ENCODE measurements around the gene CAP1. TPM values are rescaled to one million over a fixed set of nuclear protein-coding genes. Genes with fewer than 3 reads are reported as not detected.
"Not testable (repeated sequence)": the region's sequence is repeated elsewhere in the genome, so short reads cannot be mapped to it uniquely, and the experiment has no call there.

The CAP1 gene, protein sequence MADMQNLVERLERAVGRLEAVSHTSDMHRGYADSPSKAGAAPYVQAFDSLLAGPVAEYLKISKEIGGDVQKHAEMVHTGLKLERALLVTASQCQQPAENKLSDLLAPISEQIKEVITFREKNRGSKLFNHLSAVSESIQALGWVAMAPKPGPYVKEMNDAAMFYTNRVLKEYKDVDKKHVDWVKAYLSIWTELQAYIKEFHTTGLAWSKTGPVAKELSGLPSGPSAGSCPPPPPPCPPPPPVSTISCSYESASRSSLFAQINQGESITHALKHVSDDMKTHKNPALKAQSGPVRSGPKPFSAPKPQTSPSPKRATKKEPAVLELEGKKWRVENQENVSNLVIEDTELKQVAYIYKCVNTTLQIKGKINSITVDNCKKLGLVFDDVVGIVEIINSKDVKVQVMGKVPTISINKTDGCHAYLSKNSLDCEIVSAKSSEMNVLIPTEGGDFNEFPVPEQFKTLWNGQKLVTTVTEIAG
- 137 TPM for total RNA-seq

DNA sequence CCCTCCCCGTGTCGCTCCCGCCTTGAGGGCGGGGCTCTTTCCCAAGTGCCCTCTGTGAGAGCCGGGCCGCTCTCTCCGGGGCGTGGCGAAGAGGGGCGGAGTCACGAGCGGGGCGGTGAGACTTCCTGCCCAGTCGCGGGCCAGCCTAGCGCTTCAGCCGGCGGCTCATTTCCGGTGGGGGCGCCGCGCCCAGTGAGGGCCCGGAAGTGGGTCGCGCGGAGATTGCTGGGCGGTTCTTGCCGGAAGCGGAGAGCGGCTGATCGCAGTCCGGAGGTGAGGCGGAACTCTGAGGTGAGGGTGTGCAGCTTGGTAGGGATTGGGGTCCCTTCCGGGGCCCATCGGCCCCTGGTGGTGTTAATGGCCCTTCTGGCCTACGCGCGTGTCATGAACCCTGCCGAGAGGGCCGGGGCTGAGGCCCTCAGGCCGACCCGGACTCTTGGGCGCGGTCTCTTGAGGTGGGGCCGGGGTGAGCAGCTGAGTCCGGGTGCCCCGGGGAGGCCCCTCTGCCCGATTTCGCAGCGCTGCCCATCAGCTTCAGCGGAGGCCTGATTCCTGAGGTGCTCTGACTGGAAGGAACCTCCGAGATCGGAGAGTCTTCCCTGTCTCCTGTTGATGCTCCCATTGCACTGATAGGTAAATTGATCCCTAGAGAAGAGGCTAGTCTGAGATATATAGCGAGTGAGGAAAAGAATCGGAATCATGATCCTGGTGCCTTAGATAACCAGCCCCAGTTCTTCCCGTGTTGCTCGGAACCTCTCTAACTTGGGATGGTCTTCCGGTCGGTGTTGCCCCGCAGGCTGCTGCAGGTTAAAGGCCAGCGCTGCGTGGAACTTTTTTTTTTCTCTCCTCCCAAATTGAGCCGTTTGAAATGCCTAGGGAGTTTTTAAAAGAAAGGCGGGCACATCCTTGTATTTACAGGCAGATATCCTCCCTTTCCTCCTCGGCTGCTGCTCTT, at the start of gene CAP1:
Gene CAP1, plus strand, starts transcription at position 219 of the 955 bp plus-strand sequence. CDS start 18,618 bp downstream, outside the sequence.
- peak; percentile 98 to 99 (median 99) for DNase-seq (ENCODE audit: low read depth in 2 of 3, low spot score in 2 of 3)

DNA sequence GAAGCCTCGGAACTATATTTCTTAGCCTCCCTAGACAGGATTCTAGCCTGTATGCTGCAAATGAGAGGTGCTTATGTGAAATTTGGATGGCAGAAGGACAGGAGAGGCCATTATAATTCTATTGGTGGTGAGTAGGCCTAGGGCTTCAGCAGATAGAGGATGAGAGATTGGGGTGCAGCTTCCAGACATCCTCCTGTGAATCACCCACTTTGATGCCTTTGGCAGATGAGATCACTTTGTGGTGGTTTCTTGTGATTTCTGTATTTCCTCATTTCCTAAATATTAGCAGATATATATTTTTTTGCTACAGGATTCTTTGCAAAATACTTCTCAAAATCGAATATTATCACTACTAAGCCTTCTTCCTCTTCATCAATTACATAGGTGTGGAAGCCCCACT, 48.3 kb upstream of the CAP1 start:
- no peak for DNase-seq (ENCODE audit: low read depth in 2 of 3, low spot score in 2 of 3)

DNA sequence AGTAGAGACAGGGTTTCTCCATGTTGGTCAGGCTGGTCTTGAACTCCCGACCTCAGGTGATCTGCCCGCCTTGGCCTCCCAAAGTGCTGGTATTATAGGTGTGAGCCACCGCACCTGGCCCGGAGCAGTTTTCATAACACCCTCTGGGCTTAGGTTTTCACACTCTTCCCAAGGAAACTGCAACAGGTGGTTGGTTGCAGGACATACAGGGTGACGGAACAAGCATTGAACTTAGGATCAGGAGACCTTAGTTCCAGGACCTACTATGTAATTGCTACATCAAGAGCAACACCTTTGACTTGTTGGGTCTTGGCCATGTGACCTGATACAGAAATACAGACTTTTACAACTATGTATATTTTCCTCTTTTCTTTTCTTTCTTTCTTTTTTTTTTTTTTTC, 47.6 kb upstream of the CAP1 start:
- DNase-seq (ENCODE audit: low read depth in 2 of 3, low spot score in 2 of 3): no peak

DNA sequence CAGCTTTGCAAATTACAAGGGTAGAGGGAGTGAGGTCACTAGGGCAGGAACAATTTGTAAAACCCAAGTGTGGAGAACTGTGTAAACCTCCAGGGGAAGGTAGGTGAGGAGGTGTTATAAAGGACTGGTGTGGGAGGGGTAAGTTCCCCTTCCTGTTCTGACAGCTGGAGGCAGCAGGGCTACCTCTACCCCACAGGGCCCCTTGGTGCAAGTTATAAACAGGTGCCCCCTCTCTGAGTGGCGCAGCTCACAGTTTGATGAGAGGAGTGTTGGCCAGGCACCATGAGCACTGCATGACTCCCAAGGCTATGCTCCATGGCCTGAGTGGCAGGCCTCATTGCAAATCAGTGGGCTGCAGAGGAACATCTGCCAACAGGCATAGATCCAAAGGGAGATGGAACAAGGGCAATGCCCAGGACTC, 44.5 kb upstream of the CAP1 start:
- peak in 1 of 3 donors; percentile 28 for DNase-seq (ENCODE audit: low read depth in 2 of 3, low spot score in 2 of 3)

DNA sequence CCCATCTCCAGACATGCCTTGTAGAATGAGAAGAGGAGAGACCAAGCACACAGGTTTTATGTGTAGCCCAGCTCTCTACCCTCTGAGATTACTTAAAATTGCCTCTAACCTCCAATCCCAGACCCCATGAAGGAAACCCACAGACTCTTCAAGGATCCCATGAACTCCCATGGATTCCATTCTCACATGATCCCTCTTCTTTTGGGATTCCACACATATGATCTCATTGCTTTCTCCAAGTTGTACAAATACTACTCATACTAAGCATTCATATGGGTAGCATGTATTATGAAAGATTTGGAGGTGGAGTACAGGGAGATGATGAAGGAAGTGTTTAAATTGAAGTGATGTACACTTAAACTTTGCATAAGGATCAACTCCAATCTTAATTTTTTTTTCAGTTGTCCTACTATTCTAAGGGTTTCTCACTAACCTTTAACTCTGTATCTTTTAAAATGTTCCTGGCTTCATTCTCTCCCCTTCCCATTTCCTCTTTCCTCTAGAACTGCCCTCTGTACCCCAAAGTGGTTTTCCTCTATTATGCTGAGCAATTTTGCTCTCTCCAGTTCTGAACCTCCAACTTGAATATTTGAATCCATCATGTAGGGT, 44.0 kb upstream of the CAP1 start:
- no peak for DNase-seq (ENCODE audit: low read depth in 2 of 3, low spot score in 2 of 3)

DNA sequence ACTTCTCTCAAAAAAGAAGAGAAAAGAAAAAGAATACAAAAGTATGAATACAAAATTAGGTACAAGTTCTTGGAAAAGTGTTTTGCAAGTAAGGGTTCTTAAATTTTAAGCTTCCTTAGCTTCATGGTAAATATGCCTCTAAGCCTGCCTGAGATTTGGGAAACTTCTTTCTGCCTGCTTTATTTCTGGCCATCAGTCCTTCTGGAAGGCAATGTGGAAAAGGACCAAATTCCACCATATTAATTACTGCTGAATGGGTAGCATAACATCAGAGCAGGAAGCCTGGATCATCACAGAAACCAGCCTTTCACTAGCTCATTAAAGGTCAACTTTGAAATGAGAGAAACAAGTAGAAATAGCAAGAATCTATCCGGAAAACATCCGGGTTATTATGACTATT, 39.1 kb upstream of the CAP1 start:
- DNase-seq (ENCODE audit: low read depth in 2 of 3, low spot score in 2 of 3): no peak

DNA sequence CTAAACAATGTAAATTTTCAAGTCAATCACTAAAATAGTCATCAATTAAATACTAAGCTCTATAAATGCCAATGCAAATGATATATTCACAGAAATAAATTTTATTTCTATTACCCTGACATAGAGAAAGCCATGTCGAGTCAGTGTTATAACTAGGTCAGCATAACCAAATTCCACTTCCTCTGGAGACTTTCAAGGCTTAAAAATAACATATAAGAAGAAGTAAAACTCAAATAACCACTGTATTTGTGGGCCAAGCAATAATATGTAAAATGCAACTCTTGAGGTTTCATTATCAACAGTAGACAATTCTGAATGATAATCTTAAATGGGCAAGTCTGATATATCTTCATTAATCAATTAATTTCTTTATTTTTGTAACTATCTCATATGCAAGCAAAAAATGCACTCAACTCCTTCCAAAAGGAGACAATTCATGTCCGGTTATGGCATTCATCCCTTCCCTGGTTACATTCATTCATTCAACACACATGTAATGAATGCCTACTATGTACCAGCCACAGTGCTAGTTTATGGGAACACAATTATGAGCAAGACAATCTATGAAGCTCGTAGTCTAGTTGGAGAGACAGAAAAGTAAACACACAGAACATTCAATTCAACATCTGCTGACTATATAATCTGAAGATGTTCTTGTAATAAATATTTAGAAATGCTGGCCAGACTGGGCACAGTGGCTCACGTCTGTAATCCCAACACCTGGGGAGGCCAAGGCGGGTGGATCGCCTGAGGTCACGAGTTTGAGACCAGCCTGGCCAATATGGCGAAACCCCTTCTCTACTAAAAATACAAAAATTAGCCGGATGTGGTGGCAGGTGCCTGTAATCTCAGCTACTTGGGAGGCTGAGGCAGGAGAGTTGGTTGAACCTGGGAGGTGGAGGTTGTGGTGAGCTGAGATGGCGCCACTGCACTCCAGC, 37.1 kb upstream of the CAP1 start:
- DNase-seq (ENCODE audit: low read depth in 2 of 3, low spot score in 2 of 3): no peak

DNA sequence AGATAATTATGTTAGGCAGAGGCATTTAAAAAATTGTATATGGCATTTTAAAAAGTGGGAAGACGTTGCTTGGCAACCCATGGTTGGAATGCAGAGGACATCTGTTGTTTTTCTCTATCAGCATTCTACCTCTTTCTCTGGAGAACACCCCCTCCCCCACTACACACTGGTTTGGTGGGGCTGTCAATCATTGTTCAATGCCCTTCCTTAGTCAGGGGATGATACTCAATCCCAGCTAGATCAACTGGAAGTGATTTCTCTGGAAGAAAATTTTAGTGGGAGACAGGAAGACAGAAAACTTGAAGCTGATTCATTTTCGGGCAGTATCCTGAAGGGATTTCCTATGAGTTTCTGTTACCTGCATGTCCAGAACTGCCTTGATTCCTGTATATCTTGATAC, 35.7 kb upstream of the CAP1 start:
- DNase-seq (ENCODE audit: low read depth in 2 of 3, low spot score in 2 of 3): no peak

DNA sequence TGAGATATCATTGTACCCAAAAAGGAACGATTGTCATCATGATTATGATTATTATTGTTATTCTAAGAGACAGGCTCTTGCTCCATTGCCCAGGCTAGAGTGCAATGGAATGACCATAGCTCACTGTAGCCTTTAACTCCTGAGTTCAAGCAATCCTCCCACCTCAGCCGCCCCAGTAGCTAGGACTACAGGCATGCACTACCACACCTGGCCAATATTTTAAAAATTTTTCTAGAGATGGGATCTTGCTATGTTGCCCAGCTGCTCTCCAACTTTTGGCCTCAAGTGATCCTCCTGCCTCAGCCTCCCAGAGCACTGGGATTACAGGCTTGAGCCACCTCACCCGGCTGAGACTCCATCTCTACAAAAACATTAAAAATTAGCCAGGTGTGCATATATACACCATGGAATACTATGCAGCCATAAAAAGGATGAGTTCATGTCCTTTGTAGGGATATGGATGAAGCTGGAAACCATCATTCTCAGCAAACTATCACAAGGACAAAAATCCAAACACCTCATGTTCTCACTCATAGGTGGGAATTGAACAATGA, 33.0 kb upstream of the CAP1 start:
- not testable (repeated sequence) for DNase-seq (ENCODE audit: low read depth in 2 of 3, low spot score in 2 of 3)

DNA sequence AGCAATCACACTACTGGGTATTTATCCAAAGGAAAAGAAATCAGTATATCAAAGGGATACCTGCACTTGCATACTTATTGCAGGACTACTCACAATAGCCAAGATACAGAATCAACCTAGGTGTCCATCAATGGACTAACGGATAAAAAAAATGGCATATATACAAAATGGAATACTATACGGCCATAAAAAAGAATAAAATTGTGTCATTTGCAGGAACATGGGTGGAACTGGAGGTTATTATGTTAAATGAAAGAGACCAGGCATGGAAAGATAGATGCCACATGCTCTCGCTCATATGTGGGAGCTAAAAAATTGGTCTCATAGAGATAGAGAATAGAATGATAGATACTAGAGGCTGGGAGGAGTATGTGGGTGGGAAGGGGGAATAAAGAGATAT, 29.3 kb upstream of the CAP1 start:
- DNase-seq (ENCODE audit: low read depth in 2 of 3, low spot score in 2 of 3): no peak

DNA sequence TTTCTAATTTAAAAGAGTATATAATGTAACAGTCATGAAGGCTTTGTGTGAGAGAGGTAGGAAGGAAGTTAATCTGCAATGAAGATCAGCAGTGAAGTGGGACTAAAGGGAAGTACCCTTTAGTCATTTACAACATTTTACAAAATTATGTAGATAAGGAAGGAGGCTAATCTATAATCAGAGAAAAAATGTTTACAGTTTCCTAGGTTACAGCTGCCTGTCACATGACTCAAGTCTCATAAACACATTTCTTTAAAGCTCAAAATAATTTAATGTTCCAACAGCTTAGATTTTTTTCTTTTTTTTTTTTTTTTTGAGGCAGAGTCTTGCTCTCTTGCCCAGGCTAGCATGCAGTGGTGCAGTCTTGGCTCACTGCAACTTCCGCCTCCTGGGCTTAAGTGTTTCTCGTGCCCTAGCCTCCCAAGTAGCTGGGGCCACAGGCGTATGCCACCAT, 26.2 kb upstream of the CAP1 start:
- peak in 2 of 3 donors; percentile 65 to 87 for DNase-seq (ENCODE audit: low read depth in 2 of 3, low spot score in 2 of 3)

DNA sequence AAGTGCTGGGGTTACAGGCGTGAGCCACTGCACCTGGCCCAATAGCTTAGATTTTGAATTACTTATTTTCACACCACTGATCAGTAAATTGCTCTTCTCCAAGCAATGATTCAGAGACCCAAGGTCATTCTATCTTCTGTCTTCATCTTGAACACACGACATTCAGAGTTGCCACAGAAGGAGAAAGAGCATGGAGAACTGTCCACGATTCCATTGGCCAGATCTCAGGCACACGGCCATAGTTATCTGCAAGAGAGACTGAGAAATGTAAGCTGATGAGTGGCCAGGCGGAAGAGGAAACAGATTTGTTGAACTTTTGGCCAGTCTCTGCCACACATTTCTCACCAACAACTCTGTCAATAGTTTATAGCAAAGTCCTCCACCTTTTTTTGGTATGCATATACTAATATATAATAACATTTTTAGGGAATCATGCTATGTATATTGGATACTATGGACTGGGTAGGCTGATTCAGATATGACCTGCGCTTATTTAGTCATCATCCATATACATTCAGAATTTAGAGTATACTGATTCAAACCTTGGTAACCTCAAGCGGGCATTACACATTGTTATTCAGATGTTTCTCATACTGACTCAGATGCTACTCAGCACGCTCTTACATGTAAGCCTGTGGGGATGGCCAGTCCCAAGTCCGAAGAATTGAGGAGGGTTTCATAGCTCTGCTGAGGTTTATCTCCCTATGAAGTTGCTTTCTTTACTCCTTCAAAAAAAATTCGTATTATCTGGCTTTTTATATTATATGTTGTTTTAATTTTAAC, 25.5 kb upstream of the CAP1 start:
- DNase-seq (ENCODE audit: low read depth in 2 of 3, low spot score in 2 of 3): no peak

DNA sequence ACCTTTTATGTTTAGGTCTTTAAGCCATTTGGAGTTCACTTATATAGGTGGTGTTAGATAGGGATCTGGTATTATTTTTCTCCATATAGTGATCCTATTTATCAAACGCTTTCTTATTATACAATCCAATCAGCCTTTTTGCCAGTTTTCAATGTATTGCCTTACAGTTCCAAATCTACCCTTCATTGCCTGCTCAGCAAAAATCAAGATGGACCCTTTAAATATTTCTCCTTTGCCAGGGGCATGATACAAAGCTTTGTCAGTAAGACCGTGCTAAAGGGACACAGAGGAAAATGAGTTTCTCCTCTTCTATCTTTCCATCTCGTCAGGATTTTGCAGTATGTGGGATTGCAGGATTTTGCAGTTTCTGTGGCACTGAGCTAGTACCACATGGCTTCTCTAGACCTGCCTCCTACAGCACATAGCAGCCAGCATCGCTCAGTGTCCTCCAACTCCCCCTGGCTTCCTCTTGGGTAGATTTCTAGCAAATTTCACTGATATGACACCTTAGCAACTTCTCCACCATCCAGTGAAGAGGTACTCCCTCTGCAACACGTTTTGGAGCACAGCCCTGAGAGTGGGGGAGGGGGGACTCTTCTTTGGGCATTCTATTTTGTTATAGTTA, 22.5 kb upstream of the CAP1 start:
- DNase-seq (ENCODE audit: low read depth in 2 of 3, low spot score in 2 of 3): no peak

DNA sequence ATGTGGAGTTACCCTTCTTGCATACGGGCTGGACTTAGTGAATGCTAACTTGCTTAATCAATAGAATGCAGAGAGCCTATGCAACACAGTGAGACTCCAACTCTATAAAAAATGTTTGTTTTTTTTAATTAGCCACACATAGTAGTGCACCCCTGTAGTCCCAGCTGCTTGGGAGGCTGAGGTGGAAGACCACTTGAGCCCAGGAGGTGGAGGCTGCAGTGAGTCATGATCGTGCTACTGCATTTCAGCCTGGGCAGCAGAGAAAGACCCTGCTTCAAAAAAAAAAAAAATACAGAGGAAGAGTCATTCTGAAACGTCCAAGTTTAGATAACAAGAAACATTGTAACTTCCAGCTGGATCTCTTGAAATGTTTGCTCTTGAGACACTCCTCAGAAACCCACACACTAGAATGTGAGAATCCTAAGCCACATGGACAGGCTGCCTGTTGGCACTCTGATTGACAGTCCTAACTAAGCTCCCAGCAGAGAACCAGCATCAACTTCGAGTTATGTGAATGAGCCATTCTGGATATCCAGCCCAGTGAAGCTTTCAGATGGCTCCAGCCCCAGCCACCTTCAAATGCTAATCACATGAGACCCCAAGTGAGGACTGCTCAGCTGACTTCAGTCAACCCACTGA, 20.0 kb upstream of the CAP1 start:
- DNase-seq (ENCODE audit: low read depth in 2 of 3, low spot score in 2 of 3): no peak

DNA sequence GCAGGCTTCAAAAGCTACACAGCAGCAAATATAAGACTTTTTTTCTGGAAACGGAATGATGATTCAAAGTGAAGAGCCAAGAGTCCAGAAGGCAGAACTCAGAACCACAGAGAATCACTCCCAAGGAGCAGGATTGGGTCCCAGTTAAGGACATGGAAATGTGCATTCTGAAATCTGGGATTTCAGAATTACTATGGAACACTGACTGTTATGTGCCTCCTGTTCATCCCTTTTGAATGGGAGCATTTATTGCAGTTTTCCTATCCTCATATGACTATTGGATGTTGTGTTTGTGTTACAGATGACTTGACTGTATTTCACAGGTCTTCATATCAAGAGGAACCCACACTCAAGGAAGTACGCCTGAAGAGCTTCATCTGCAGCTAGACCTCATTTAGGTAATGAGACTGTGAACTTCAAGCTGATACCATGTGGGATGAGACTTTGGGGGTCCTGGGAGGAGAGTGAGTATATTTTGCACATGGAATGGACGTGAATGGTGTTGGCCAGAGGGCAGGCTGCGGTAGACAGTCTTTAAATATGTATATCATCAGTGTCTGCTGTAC, 17.1 kb upstream of the CAP1 start:
- no peak for DNase-seq (ENCODE audit: low read depth in 2 of 3, low spot score in 2 of 3)

DNA sequence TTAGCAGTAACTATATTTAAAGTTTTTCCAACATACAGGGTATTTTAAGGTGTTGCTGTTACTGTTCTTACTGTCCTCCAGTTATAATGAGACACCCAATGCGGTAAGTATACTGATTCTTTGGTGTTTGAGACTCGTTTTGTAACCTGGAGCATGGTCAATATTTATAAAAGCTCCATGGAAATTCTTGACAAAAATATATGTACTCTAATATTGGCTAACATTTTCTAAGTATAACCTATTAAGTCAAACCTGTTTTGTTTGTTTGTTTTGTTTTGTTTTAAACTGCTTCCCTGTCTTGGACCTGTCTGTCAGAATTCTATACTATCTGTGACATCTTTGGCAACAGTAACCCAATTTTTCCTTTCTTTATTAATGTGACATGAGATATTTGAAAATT, 15.9 kb upstream of the CAP1 start:
- DNase-seq (ENCODE audit: low read depth in 2 of 3, low spot score in 2 of 3): no peak

DNA sequence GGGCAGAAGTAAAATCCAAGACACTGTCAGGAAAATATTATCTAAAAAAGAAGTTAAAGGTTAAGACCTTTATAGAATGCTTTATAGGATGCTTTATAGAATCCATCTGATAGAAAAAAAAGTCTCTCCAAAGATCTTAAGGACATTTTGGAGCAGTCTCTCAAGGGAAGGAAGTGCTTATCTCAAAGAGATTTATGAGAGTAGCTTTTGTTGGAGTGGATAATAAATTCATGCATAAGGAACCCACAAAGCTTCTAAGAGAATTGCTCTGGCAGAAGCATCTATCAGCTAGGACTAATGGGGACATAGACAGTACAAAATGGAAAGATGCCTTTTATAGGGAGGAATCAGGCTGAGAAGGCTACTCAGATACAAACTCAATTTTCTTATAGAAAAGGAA, 12.9 kb upstream of the CAP1 start:
- DNase-seq (ENCODE audit: low read depth in 2 of 3, low spot score in 2 of 3): no peak

All from hematopoietic multipotent progenitor cell (in vitro differentiated cells).